ENCODE results near the gene C2CD2. TPM values are rescaled to one million over a fixed set of nuclear protein-coding genes. Genes with fewer than 3 reads are reported as not detected.

C2CD2 gene
- total RNA-seq, 1 experiment from 2014 or later, result 9.2 TPM

- ChIA-PET POLR2A (ENCODE audit: low non-redundant PET) (no interaction called here), CTCF (no interaction called here)
- Histone ChIP-seq H3K4me3 (ENCODE audit: low read depth, low read length, poor library complexity, severe bottlenecking) (no peak overlapping the region), H3K27ac (ENCODE audit: low read depth, low read length, poor library complexity, severe bottlenecking) (no peak overlapping the region), H3K4me1 (ENCODE audit: insufficient read depth, low read length, poor library complexity, severe bottlenecking) (peaks cover 6% of the 10 kb centered on the region), H3K27me3 (replicated peaks; ENCODE audit: insufficient read depth, low read depth, low read length, poor library complexity) (no peaks in the 10 kb centered on the region), H3K36me3 (ENCODE audit: insufficient read depth, low read length, poor library complexity, severe bottlenecking) (no peaks in the 10 kb centered on the region), H3K9me3 (ENCODE audit: low read depth, low read length, poor library complexity, severe bottlenecking) (no peaks in the 10 kb centered on the region)
- intact Hi-C loops (cut with micrococcal nuclease; ENCODE audit: unreplicated experiment), result no loop called here
- TF ChIP-seq EZH2 (IDR thresholded peaks at IDR 0.05; ENCODE audit: borderline replicate concordance, low read depth, low read length, poor library complexity, severe bottlenecking) (no peak), CTCF (conservative IDR thresholded peaks at IDR 0.05; ENCODE audit: low read depth, low read length) (no peak)
- no peak for DNase-seq (ENCODE audit: low spot score)
- BruUV-seq (replicated peaks), result no TSS peak
Measured at GRCh38 chr21:41846536-41846935, 107.3 kb downstream of the C2CD2 start.

- ChIA-PET POLR2A (ENCODE audit: low non-redundant PET) (no interaction called here), CTCF (no interaction called here)
- H3K4me3 ChIP-seq (ENCODE audit: low read depth, low read length, poor library complexity, severe bottlenecking), result no peak overlapping the region
- peaks cover 4% of the 10 kb centered on the region for H3K36me3 ChIP-seq (ENCODE audit: insufficient read depth, low read length, poor library complexity, severe bottlenecking)
- H3K27ac ChIP-seq (ENCODE audit: low read depth, low read length, poor library complexity, severe bottlenecking), result no peak overlapping the region
- H3K4me1 ChIP-seq (ENCODE audit: insufficient read depth, low read length, poor library complexity, severe bottlenecking), result peaks cover 6% of the 10 kb centered on the region
- BruUV-seq (replicated peaks), result no TSS peak
- intact Hi-C loops (cut with micrococcal nuclease; ENCODE audit: unreplicated experiment), result no loop called here
- no peak for DNase-seq (ENCODE audit: low spot score)
- no peaks in the 10 kb centered on the region for H3K27me3 ChIP-seq (replicated peaks; ENCODE audit: insufficient read depth, low read depth, low read length, poor library complexity)
- TF ChIP-seq EZH2 (IDR thresholded peaks at IDR 0.05; ENCODE audit: borderline replicate concordance, low read depth, low read length, poor library complexity, severe bottlenecking), result no peak
- no peak for TF ChIP-seq CTCF (conservative IDR thresholded peaks at IDR 0.05; ENCODE audit: low read depth, low read length)
- H3K9me3 ChIP-seq (ENCODE audit: low read depth, low read length, poor library complexity, severe bottlenecking), result peaks cover 4% of the 10 kb centered on the region
Measured at GRCh38 chr21:41846033-41846317, 107.8 kb downstream of the C2CD2 start.

- Histone ChIP-seq H3K9me3 (ENCODE audit: low read depth, low read length, poor library complexity, severe bottlenecking) (peaks cover 4% of the 10 kb centered on the region), H3K4me1 (ENCODE audit: insufficient read depth, low read length, poor library complexity, severe bottlenecking) (peaks cover 6% of the 10 kb centered on the region), H3K36me3 (ENCODE audit: insufficient read depth, low read length, poor library complexity, severe bottlenecking) (peaks cover 7% of the 10 kb centered on the region), H3K27me3 (replicated peaks; ENCODE audit: insufficient read depth, low read depth, low read length, poor library complexity) (no peaks in the 10 kb centered on the region), H3K27ac (ENCODE audit: low read depth, low read length, poor library complexity, severe bottlenecking) (no peak overlapping the region), H3K4me3 (ENCODE audit: low read depth, low read length, poor library complexity, severe bottlenecking) (no peak overlapping the region)
- ChIA-PET POLR2A (ENCODE audit: low non-redundant PET) (no interaction called here), CTCF (no interaction called here)
- TF ChIP-seq EZH2 (IDR thresholded peaks at IDR 0.05; ENCODE audit: borderline replicate concordance, low read depth, low read length, poor library complexity, severe bottlenecking) (no peak), CTCF (conservative IDR thresholded peaks at IDR 0.05; ENCODE audit: low read depth, low read length) (no peak)
- intact Hi-C loops (cut with micrococcal nuclease; ENCODE audit: unreplicated experiment), result no loop called here
- DNase-seq (ENCODE audit: low spot score), result no peak
- BruUV-seq (replicated peaks), result no TSS peak
Measured at GRCh38 chr21:41845310-41846032, 108.3 kb downstream of the C2CD2 start.
